Skeletal muscle cell (primary cell): ENCODE measurements around the gene LRRC49.
"Not testable (repeated sequence)": the region's sequence is repeated elsewhere in the genome, so short reads cannot be mapped to it uniquely, and the experiment has no call there.

Source experiments
- DNase-seq: peaks from one replicate; pipeline ENCODE4 v3.0.0-alpha.2; 2010; ENCODE audit warnings: low read depth
- H3K4me3 ChIP-seq: 2 replicates; pipeline ENCODE4 v1.5.1; 2011; ENCODE audit warnings: low read depth, mild to moderate bottlenecking, control low read depth, low read length, moderate library complexity

LRRC49 gene

DNA sequence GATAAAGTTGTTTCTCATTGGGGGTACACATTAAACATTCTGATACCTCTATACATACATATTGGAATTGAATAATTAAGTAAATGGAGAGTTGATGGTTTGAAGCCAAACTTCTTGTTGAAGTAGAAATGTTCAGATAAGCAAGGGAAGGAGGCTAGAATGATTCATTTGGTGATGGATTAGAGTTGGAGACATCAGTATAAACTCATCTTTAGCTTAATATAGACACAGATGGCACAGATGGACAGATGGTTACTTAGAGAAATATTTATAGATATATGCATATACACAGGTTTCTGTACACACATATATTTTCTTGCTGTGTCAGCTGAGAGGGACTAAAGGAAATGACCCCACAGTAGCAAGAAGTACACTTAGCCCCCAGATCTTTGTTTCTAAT is 69.5 kb downstream of the LRRC49 start:
- DNase-seq, result no peak

DNA sequence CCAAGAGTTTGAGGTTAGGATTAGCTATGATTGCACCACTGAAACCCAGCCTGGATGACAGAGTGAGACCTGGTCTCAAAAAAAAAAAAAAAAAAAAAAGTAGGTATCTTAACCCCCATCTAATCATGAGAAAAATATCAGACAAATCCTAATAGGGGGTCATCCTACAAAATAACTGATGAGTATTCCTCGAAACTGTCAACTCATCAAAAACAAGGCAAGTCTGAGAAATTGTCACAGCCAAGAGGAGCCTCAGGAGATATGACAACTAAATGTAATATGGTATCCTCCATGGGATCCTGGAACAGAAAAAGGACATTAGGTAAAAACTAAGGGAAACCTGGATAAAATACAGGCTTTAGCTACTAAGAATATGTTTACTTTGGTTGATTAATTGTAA is 70.6 kb downstream of the LRRC49 start:
- no peak overlapping the region for H3K4me3 ChIP-seq
- DNase-seq, result no peak

More for the DNA sequence above, 69.5 kb downstream of the LRRC49 start:
- H3K4me3 ChIP-seq, result no peak overlapping the region

DNA sequence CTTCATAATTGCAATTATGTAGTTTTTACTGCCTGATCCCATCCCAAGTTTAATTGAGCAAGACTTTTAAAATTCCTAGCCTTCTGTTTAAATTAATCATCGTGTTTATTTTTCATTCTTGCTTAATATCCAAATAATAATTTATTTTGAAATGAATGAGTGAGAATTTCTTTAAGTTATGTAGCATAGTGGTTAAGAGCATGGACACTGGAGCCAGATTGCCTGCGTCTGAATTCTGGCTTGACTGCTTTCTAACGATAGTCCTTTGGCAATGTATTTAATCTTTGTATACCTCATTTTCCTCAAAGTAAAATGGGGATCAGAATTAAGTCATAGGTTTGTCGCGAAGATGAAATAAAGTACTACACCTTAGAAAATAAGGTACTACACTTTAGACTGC is 71.4 kb downstream of the LRRC49 start:
- H3K4me3 ChIP-seq, result no peak overlapping the region
- DNase-seq, result no peak

- no peak for DNase-seq
- H3K4me3 ChIP-seq, result no peak overlapping the region
These were observed 72.1 kb downstream of the LRRC49 start for GRCh38 chr15:70964686-70965085.

DNA sequence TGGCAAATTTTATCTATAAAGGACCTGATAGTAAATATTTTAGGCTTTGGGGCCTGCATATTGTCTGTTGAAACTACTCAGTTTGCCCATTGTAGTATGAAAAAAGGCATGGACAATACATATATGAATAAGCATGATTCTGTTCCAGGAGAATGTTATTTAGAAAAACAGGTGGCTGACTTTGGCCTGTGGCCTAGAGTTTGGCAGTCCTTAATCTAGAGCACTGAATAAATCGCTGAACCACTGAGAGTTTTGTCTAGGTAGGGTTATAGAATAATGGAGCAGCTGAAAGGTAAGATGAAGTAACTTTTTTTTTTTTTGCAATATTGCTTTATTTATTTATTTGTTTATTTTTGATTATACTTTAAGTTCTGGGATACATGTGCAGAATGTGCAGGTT is 75.0 kb downstream of the LRRC49 start:
- H3K4me3 ChIP-seq, result no peak overlapping the region
- DNase-seq, result no peak

DNA sequence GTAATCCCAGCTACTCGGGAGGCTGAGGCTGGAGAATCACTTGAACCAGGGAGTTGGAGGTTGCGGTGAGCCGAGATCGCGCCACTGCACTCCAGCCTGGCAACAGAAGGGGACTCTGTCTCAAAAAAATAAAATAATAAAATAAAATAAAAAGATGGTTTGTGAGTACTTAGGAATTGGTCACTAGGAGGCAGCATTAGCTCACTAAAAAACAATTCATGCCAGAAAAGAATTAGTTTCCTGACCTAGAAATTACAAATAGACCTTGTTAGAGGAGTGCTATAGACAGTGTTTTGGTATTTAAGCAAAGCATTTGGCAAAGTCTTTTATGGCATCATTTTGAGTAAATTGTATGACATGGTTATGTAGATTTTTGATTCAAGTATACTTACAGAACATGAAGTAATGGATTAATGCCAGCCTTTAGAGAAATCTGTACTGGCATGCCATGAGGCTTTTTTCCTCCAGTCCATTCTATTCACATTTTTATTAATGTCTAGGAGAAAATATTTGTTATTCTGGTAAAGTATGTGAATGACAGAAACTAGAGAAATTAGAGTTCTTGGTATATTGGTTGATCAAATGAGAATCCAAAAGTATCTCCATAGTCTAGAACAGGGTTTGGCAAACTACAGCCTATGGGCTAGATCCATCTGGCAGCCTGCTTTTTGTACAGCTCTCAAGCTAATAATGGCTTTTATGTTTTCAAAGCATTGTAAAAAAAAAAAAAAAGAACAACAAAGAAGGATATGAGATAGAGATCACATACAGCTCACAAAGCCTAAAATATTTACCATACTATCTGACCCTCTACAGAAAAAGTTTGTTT is 81.6 kb downstream of the LRRC49 start:
- H3K4me3 ChIP-seq, result no peak overlapping the region
- peak; percentile 25 for DNase-seq

- H3K4me3 ChIP-seq, result no peak overlapping the region
- DNase-seq, result peak; percentile 45
These were observed 84.2 kb downstream of the LRRC49 start for GRCh38 chr15:70976851-70977250.

DNA sequence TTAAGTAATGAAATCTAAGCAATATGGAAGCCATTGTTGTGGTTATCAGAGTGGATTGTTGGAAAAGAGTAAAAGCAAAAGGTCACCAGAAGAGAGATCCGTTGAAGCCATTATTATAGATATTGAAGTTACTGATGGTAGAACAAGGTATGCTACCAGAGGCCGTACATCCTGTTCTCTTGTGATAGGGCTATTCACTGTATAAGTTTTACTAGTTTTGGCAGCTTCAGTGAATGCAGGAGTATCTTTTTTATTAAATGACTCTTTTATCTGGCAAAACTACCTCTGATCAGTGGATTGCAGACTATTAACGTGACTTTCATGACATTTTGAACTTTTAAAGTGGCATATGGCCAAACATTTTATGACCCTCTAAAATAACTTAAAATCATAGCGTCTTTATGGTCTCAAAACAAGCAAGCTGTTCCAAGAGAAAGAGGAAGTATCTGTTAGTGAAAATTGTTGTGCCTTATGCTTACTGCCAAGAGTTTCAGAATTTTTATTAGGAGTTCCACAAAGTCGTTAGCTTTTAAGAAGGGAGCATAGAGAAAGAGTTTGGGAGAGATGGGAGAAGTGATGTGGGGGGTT is 102.9 kb downstream of the LRRC49 start:
- no peak overlapping the region for H3K4me3 ChIP-seq

DNA sequence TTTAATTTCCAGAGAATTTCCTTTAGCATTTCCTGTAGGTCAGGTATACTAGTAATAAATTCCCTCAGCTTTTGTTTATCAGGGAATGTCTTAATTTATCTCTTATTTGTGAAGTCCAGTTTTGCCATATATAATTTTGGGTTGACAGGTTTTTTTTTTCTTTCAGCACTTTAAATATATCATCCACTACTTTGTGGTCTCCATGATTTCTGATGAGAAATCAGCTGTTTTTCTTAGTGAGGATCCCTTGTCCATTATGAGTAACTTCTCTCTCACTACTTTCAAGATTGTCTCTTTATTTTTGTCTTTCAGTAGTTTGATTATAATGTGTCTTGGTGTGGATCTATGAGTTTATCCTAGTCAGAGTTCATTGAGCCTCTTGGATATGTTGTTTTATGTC is 105.7 kb downstream of the LRRC49 start:
- no peak for DNase-seq
- no peak overlapping the region for H3K4me3 ChIP-seq

More for the DNA sequence above, 102.9 kb downstream of the LRRC49 start:
- no peak for DNase-seq

DNA sequence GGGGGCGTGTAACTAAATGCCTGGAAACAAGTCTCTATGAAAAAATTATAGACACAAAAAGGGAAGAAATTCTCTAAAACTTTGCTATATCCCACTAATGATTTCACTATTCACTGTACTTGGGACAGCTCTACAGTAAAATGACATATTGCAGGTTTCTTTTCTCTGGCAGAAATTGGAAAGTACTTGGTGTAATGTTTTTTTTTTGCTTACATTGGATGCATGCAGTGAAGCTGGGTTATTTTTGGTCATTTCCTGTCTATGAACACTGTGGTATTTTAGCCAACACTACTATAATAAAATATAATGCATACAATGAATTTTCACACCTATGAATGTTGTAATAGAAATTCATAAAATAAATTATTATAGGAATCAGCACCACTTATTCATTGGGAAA is 109.7 kb downstream of the LRRC49 start:
- H3K4me3 ChIP-seq, result no peak overlapping the region
- DNase-seq, result no peak

DNA sequence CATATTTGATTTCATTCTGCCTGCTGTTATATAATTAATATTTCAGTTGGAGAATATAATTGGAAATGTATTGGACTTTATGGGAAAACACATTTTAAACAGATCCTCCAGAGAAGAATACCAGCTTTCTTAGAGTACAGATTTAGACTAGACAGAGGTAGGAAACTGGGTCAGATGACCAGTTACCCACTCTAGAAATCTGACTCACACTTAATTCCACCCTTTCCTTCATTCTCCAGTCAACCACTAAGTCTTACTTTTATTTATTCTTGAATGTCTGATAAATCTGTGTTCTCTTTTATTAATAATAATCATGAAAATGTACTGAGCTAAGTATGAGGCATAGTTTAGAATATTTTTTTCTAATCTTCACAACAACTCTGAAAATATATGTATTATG is 110.7 kb downstream of the LRRC49 start:
- H3K4me3 ChIP-seq, result no peak overlapping the region
- DNase-seq, result no peak

GRCh38 chr15:71004506-71004905 is 111.9 kb downstream of the LRRC49 start:
- DNase-seq, result not testable (repeated sequence)

DNA sequence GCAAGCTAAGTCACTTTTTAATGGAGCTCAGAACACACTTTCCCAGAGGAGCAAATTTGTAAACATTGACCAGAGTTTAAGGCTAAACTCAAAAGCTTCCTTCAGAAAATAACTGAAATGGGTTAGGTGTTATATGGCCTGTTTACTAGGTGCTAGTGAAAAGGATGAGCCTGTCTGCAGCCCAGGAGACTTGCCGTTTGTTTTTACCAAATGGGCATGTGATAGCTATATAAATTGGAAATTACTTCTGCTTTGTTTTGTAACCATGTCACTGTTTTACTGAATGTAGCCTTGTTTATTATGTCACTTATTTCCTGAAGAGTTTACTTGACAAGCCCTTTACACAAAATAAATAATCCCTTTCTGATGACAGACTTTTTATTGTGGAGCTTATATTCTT is 113.3 kb downstream of the LRRC49 start:
- no peak overlapping the region for H3K4me3 ChIP-seq
- no peak for DNase-seq

More at GRCh38 chr15:71004506-71004905, 111.9 kb downstream of the LRRC49 start:
- not testable (repeated sequence) for H3K4me3 ChIP-seq

DNA sequence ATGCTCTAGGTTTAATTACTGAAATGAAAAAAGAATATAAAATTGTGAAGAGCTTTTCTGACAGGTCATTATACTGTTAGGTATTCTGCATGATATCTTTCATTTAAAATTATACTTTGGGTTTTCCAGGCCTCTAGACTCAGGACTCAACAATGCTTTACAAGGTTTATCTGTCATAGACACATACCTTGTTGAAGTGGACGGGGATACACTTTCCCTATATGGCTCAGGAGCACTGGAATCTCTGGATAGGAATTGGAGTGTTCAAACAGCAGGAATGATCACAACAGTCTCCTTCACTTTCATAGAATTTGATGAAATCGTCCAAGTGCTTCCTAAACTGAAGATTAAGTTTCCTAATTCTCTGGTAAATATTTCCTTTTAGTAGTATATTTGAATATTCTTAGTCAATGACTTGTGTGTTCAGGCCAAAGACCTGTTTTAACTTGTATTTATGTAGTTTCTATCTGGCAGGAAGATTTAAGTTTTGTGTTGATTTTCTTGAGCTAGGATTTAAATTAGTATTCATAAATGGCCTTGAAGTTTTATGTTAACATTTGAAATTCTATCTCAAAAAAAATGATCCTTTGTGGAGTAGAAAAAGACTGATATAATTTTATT is 115.7 kb downstream of the LRRC49 start:
- H3K4me3 ChIP-seq, result no peak overlapping the region
- DNase-seq, result no peak

DNA sequence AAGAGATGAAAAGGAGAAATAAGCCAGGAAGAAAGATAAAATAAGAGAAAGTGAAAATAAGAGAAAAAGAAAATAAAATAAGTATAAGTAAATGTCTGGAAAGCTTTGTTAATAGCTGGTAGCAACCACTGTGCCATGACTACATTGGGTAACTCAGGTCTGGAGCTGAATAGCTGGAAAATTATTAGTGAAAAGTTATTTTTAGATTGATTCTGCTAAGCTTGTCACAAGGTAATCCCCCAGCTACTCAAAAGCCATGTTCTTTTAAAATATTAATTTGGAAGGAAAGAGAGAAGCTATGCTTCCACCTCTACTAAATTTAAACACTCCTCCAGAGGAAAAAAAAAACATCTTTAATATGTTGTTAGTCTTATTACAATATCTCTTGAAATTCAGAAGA is 117.8 kb downstream of the LRRC49 start:
- no peak for DNase-seq
- H3K4me3 ChIP-seq, result no peak overlapping the region

DNA sequence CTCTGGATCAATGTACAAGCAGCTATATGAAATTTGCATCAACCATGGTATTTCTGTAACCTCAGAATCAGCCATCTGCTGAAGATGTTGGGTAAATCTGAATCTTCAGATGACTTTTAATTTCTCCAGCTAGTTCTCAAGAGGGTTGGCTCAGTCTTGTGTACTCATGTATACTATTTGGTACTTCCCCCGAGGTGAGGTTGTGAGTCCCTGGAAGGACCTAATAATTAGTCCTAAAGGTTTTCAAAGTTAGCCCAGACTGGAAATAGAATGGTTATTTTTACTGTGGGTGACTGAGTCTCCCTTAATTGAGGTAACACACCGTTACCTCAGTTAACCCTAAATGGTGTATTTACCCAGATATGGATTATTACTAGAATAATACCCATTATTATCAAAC is 118.4 kb downstream of the LRRC49 start:
- no peak for DNase-seq
- H3K4me3 ChIP-seq, result no peak overlapping the region

DNA sequence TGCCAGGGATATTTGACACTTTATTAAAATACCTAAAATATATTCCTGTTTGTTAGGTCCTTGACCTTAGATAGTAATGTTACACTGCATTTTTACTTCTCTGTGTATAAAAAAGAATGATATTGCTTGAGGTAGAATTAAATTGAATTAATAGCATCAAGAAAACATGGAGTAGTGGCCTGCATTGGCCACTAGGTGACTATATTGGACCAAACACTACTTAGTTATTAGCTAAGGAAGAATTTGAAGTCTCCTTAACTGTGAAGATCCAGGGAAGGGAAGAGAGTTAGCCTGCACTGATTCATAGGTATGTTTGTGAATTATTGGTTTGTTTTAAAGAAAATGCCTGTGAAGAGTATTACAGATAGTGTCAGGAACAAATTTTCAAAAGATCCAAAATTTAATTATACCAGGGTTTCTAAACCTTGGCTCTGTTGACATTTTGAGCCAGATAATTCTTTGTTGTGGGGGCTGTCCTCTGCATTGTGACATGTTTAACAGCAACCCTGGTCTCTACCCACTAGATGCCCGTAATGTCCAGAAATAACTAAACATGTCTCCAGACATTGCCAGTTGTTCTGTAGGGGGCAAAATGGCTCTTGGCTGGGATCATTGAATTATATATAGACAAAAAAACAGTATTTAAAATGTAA is 119.0 kb downstream of the LRRC49 start:
- peak; percentile 14 for DNase-seq
- H3K4me3 ChIP-seq, result no peak overlapping the region

GRCh38 chr15:71013446-71013845 is 120.8 kb downstream of the LRRC49 start:
- no peak for DNase-seq
- H3K4me3 ChIP-seq, result no peak overlapping the region

DNA sequence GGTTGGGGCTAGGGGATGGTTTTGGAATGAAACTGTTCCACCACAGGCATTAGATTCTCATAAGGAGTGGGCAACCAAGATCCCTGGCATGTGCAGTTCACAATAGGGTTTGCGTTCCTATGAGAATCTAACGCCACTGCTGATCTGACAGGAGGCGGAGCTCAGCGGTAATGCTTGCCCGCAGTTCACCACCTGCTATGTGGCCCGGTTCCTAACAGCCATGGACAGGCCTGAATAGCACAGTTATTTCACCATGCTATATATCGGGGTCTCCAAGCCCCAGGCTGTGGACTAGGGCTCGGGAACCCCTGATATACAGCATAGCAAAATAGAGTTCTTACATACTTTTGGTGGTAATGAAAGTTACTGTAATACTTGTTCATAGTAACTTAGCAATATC is 122.7 kb downstream of the LRRC49 start:
- H3K4me3 ChIP-seq, result no peak overlapping the region
- DNase-seq, result no peak

- not testable (repeated sequence) for H3K4me3 ChIP-seq, DNase-seq
These were observed 138.6 kb downstream of the LRRC49 start for GRCh38 chr15:71031232-71031631.
